ENCODE data around the gene VANGL2. TPM values are rescaled to one million over a fixed set of nuclear protein-coding genes. Genes with fewer than 3 reads are reported as not detected.

VANGL2 gene
- total RNA-seq, 6 experiments from 2014 or later = not detected

DNA sequence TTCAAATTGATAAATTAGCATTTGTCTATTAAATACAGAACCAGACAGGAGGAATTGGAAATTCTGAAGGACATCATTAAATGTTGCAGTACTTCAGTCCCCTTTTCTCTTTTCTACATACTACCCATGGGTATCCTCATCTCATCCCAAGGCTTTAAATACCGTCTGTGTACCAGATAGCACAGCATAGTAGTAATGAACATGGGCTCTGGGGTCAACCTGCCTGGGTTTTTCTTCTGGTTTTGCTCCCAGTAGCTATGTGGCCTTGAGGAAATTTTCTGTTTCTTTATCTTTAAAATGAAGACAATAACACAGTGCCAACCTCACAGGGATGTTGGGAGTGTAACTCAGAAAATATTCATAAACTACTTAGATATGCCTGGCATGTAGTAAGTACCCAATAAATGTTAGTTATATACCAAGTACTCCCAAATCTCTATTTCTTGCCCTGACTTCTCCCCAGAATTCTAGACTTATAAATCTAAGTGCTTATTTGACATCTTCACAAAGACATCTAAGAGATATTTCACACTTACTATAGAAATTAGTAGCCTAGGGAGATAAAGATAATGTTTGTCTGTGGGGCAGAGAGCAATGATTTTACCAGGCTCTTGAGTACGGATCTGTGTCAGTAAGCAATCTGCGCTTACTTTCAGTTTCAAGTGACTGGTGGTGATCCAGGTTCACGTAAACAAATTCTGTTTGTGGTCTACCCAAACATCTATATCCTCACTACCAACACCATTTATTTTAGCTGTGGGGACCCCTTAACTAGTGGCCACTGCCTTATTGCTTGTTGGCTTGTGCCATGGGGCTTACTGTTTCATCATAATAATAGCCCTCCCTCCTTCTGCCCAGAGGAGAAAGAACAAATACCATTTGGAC lies 37.3 kb downstream of the VANGL2 start:
- Mint-ChIP-seq H3K36me3 (ENCODE audit: low read depth) (no peaks in the 10 kb centered on the region), H3K27me3 (ENCODE audit: insufficient read depth) (peaks cover 4% of the 10 kb centered on the region; the same call in 1 of the 2 replicates), H3K4me3 (peak overlapping the region; percentile 71), H3K9me3 (no peaks in the 10 kb centered on the region), H3K27ac (no peak overlapping the region), H3K4me1 (ENCODE audit: low read depth) (no peaks in the 10 kb centered on the region; the same call in 1 of the 2 replicates)
- DNase-seq = no peak
- TF ChIP-seq CTCF (IDR thresholded peaks at IDR 0.05) = no peak

DNA sequence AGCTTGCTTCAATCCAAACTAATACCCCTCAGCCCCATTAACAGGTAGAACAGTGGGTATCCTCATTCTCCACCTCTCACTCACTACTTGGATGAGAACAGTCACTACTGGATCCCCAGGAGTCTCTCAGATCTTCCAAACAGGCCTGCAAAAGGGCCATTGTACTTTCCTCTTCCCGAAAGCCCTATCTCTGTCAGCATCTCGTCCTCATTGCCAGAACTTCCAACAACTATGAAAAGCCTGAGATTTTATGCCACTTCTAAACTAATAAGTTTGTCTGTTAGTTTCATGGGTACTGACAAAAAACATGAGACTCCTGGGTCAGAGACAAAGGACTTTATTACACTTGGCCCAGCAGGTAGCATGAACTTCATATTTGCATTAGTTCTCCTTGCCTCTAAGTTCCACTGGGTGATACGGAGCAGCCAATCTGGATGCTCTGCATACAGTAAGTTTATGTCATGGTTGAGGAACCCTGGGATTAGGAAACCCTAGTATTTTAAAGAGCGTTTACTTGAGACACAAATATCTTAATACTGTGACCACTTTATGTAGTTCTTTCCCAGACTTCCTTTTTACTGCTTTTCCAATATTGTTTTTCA lies 38.1 kb downstream of the VANGL2 start:
- Mint-ChIP-seq H3K9me3 (no peaks in the 10 kb centered on the region), H3K4me3 (peak overlapping the region; percentile 71), H3K36me3 (ENCODE audit: low read depth) (no peaks in the 10 kb centered on the region), H3K27me3 (ENCODE audit: insufficient read depth) (peaks cover 4% of the 10 kb centered on the region; the same call in 1 of the 2 replicates), H3K27ac (no peak overlapping the region), H3K4me1 (ENCODE audit: low read depth) (no peaks in the 10 kb centered on the region; the same call in 1 of the 2 replicates)
- TF ChIP-seq CTCF (IDR thresholded peaks at IDR 0.05) = no peak
- no peak for DNase-seq

GRCh38 chr1:160438935-160439334 lies 38.6 kb downstream of the VANGL2 start:
- no peaks in the 10 kb centered on the region; the same call in 1 of the 2 replicates for H3K4me1 Mint-ChIP-seq (ENCODE audit: low read depth)
- no peak overlapping the region; the same call in 1 of the 2 replicates for H3K4me3 Mint-ChIP-seq
- H3K9me3 Mint-ChIP-seq = no peaks in the 10 kb centered on the region
- no peak for DNase-seq
- no peak for TF ChIP-seq CTCF (IDR thresholded peaks at IDR 0.05)
- H3K36me3 Mint-ChIP-seq (ENCODE audit: low read depth) = no peaks in the 10 kb centered on the region
- peaks cover 4% of the 10 kb centered on the region; the same call in 1 of the 2 replicates for H3K27me3 Mint-ChIP-seq (ENCODE audit: insufficient read depth)
- H3K27ac Mint-ChIP-seq = no peak overlapping the region

DNA sequence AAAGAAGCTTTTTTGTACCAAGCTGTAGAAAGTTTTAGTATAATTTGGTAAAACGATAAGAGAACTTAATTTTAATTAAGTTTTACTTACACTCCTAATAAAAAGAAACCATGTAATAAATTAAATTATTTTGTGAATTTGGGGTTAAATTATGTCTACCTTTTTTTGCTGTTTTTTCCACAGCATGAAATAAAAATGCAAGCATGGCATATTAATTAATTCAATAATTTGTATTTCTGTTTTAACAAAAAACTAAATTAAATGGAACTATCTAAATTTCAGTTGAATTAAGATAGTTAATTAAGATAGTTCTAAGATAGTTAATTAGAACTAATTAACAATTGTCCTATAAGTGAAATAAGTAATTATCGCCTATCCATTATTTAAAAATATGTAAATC lies 39.4 kb downstream of the VANGL2 start:
- Mint-ChIP-seq H3K4me3 (no peak overlapping the region), H3K9me3 (no peaks in the 10 kb centered on the region), H3K27me3 (ENCODE audit: insufficient read depth) (peaks cover 4% of the 10 kb centered on the region; the same call in 1 of the 2 replicates), H3K27ac (no peak overlapping the region), H3K4me1 (ENCODE audit: low read depth) (no peaks in the 10 kb centered on the region; the same call in 1 of the 2 replicates), H3K36me3 (ENCODE audit: low read depth) (no peaks in the 10 kb centered on the region)
- no peak for TF ChIP-seq CTCF (IDR thresholded peaks at IDR 0.05)
- no peak for DNase-seq

- DNase-seq = no peak
- no peak overlapping the region for H3K27ac Mint-ChIP-seq
- no peak for TF ChIP-seq CTCF (IDR thresholded peaks at IDR 0.05)
- no peaks in the 10 kb centered on the region; the same call in 1 of the 2 replicates for H3K27me3 Mint-ChIP-seq (ENCODE audit: insufficient read depth)
- H3K4me3 Mint-ChIP-seq = no peak overlapping the region
- no peaks in the 10 kb centered on the region for H3K9me3 Mint-ChIP-seq
- H3K36me3 Mint-ChIP-seq (ENCODE audit: low read depth) = no peaks in the 10 kb centered on the region
- no peaks in the 10 kb centered on the region for H3K4me1 Mint-ChIP-seq (ENCODE audit: low read depth)
Measured at GRCh38 chr1:160446945-160447600, 46.7 kb downstream of the VANGL2 start.

All from HFFc6 (cell line).